Fibroblast of lung (primary cell): ENCODE data around the gene SPATS2L. TPM values are rescaled to one million over a fixed set of nuclear protein-coding genes. Genes with fewer than 3 reads are reported as not detected.

Experiments
- DNase-seq, 2 donors: peaks; one replicate each; pipeline versions ENCODE4 v3.0.0 to v3.0.0-alpha.2; 2010; ENCODE audit warnings: low read depth in 2 of 2
- H2AFZ ChIP-seq: 2 replicates; pipeline ENCODE4 v1.5.1; 2012; ENCODE audit warnings: low read length, control low read depth, inconsistent platforms
- H3K27ac ChIP-seq: 2 replicates; pipeline ENCODE4 v1.5.1; 2011; ENCODE audit warnings: low read length, control low read depth; ENCODE audit not compliant: insufficient read depth
- H3K27me3 ChIP-seq: 2 replicates; pipeline ENCODE4 v1.5.1; 2011; ENCODE audit warnings: mild to moderate bottlenecking, low read length; ENCODE audit not compliant: control insufficient read depth, insufficient read depth
- H3K36me3 ChIP-seq: 2 replicates; pipeline ENCODE4 v1.5.1; 2011; ENCODE audit warnings: low read length; ENCODE audit not compliant: control insufficient read depth, insufficient read depth
- H3K4me1 ChIP-seq: 2 replicates; pipeline ENCODE4 v1.5.1; 2011; ENCODE audit warnings: low read length; ENCODE audit not compliant: control insufficient read depth, insufficient read depth; ENCODE audit errors: extremely low read depth
- H3K4me2 ChIP-seq: 2 replicates; pipeline ENCODE4 v1.5.1; 2011; ENCODE audit warnings: low read length, control low read depth; ENCODE audit not compliant: insufficient read depth; ENCODE audit errors: extremely low read depth
- H3K4me3 ChIP-seq, 4 experiments: fragments of 200-600 bp in 1 of 4; sonication (generic) in 1 of 4; replicated peaks in 1 of 4; 2 replicates each; pipeline ENCODE4 v1.5.1; 2011 to 2016; ENCODE audit warnings: low read length in 4 of 4, low read depth in 3 of 4, mild to moderate bottlenecking in 3 of 4, control low read depth in 2 of 4, inconsistent platforms in 1 of 4, mixed read lengths in 1 of 4; ENCODE audit not compliant: insufficient read depth in 1 of 4; ENCODE audit errors: control extremely low read depth in 1 of 4
- H3K79me2 ChIP-seq: 2 replicates; pipeline ENCODE4 v1.5.1; 2012; ENCODE audit warnings: mild to moderate bottlenecking, low read length, inconsistent platforms; ENCODE audit not compliant: control insufficient read depth, insufficient read depth
- H3K9ac ChIP-seq: 2 replicates; pipeline ENCODE4 v1.5.1; 2011; ENCODE audit warnings: mild to moderate bottlenecking, low read length, control low read depth; ENCODE audit not compliant: insufficient read depth
- H3K9me3 ChIP-seq: 2 replicates; pipeline ENCODE4 v1.5.1; 2012; ENCODE audit warnings: low read depth, low read length; ENCODE audit not compliant: control insufficient read depth, insufficient read depth
- H4K20me1 ChIP-seq: 2 replicates; pipeline ENCODE4 v1.5.1; 2011; ENCODE audit warnings: low read length; ENCODE audit not compliant: control insufficient read depth, insufficient read depth; ENCODE audit errors: extremely low read depth
- EZH2 ChIP-seq: IDR thresholded peaks from 2 replicates; pipeline ENCODE4 v1.5.1; 2012; ENCODE audit warnings: low read length, control low read depth, mild to moderate bottlenecking; ENCODE audit errors: missing control alignments
- polyA minus RNA-seq: library from RNA; depleted of rRNA, polyadenylated mRNA; stranded (reverse); fragments of >200 nt; gene quantifications from 2 replicates; pipeline ENCODE4 v1.2.3, GENCODE V29; 2011; ENCODE audit warnings: low replicate concordance
- polyA plus RNA-seq, 2 donors: library from polyadenylated mRNA; depleted of rRNA in 1 of 2; stranded (reverse) in 1 of 2; unstranded in 1 of 2; fragments of >200 nt; gene quantifications; 2 replicates each; pipeline ENCODE4 v1.2.1, GENCODE V29; 2011 to 2012; ENCODE audit warnings: missing spikeins in 1 of 2
- total RNA-seq: library from RNA; depleted of rRNA; stranded (reverse); fragments of >200 nt; gene quantifications from 2 replicates; pipeline ENCODE4 v1.2.1, GENCODE V29; 2014
- TF ChIP-seq, protein P1 (sequence below), 2 donors: IDR thresholded peaks in 1 of 2; conservative IDR thresholded peaks in 1 of 2; 1 replicate in 1 of 2; 2 replicates in 1 of 2; pipeline ENCODE4 v1.5.1; 2011 to 2012; ENCODE audit warnings: low read length in 2 of 2, control low read depth in 1 of 2, inconsistent platforms in 1 of 2, low read depth in 1 of 2, mild to moderate bottlenecking in 1 of 2

The SPATS2L gene, protein sequence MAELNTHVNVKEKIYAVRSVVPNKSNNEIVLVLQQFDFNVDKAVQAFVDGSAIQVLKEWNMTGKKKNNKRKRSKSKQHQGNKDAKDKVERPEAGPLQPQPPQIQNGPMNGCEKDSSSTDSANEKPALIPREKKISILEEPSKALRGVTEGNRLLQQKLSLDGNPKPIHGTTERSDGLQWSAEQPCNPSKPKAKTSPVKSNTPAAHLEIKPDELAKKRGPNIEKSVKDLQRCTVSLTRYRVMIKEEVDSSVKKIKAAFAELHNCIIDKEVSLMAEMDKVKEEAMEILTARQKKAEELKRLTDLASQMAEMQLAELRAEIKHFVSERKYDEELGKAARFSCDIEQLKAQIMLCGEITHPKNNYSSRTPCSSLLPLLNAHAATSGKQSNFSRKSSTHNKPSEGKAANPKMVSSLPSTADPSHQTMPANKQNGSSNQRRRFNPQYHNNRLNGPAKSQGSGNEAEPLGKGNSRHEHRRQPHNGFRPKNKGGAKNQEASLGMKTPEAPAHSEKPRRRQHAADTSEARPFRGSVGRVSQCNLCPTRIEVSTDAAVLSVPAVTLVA
- total RNA-seq (50.1 and 73.8 TPM in 2 replicates), polyA plus RNA-seq (291 and 304 TPM in 2 replicates), polyA minus RNA-seq (38.2 and 56.5 TPM in 2 replicates)
- 146 and 159 TPM in 2 replicates for polyA plus RNA-seq (2012)

DNA sequence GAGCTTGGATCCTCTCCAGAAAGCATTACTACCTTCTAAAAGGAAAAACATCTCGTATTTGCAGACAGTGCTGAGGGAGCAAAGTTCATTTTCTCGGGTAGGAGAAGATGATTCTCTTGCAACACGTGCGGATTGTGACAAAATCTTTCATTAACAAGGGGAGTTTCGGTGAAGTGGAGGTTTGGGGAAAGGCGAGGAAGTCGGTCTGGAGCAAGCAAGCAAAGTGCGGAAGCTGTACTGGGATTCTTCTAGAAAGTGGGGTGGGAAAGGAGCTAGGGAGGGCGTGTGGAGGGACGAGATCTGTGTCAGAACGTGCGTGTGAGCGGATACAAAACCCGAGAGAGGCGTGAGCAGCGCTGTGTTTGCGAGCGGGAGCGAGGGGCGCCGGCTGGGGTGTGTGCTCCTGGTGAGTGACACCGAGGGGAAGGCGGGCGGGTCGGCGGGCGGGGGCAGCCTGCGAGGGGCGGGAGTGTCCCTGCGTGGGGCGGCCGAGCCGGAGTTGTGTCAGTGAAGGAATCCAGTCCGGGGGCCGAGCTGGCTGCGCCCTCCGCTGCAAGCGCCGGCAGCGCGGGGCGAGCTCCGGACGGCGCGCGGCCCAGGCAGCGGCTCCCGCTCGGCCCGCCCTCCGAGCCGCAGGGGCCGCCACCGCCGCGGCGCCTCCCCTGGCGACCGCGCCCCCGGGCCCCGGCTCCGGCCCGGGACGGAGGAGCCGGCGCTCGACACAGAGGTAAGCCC is at the start of gene SPATS2L:
Gene SPATS2L (plus strand): TSS at position 498 of the 735 bp plus-strand sequence. CDS start 82,552 bp downstream, outside the sequence.
- H3K36me3 ChIP-seq: no peaks in the 10 kb centered on the region
- H3K9me3 ChIP-seq: no peaks in the 10 kb centered on the region
- H3K4me1 ChIP-seq: peaks cover 18% of the 10 kb centered on the region
- TF ChIP-seq, protein P1, sequence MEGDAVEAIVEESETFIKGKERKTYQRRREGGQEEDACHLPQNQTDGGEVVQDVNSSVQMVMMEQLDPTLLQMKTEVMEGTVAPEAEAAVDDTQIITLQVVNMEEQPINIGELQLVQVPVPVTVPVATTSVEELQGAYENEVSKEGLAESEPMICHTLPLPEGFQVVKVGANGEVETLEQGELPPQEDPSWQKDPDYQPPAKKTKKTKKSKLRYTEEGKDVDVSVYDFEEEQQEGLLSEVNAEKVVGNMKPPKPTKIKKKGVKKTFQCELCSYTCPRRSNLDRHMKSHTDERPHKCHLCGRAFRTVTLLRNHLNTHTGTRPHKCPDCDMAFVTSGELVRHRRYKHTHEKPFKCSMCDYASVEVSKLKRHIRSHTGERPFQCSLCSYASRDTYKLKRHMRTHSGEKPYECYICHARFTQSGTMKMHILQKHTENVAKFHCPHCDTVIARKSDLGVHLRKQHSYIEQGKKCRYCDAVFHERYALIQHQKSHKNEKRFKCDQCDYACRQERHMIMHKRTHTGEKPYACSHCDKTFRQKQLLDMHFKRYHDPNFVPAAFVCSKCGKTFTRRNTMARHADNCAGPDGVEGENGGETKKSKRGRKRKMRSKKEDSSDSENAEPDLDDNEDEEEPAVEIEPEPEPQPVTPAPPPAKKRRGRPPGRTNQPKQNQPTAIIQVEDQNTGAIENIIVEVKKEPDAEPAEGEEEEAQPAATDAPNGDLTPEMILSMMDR (conservative IDR thresholded peaks at IDR 0.05 in 1 of 2, IDR thresholded peaks at IDR 0.05 in 1 of 2; ENCODE audit: low read depth in 1 of 2, low read length in 2 of 2): no peak
- TF ChIP-seq EZH2: no peak
- DNase-seq: peak; percentile 85 to 88
- H3K27ac ChIP-seq: peak within 1 kb of the TSS; percentile 59
- peak within 1 kb of the TSS; percentile 4 for H2AFZ ChIP-seq
- H4K20me1 ChIP-seq: no peaks in the 10 kb centered on the region
- peak within 1 kb of the TSS; percentile 48 to 95 (median 72) for H3K4me3 ChIP-seq
- H3K4me2 ChIP-seq: peak within 1 kb of the TSS; percentile 82
- no peaks in the 10 kb centered on the region for H3K27me3 ChIP-seq
- H3K79me2 ChIP-seq: peaks cover 49% of the 10 kb centered on the region
- H3K9ac ChIP-seq: peak within 1 kb of the TSS; percentile 88

DNA sequence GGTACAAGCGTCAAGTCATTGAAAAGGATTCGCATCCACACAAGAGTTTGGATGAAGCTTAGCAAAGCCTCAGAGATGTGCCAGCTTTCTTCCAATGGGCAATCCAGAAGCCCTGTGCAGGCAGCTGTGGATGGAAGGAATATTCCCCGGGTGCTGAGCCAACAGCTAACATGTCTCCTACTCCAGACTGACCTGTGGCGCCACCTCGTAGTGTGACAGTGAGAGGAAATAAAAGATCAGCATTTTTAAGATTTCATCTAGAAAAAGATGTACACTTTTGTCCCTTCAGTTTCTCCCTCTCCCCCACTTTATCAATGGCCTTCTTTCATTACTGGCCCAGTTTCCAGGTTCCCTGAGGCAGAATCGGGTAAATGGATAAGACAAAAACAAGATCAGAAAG is 48.9 kb upstream of the SPATS2L start:
- Histone ChIP-seq H3K27ac (no peak overlapping the region), H2AFZ (no peak overlapping the region), H3K9me3 (no peaks in the 10 kb centered on the region), H3K9ac (no peak overlapping the region), H3K79me2 (no peaks in the 10 kb centered on the region), H3K36me3 (no peaks in the 10 kb centered on the region), H3K27me3 (no peaks in the 10 kb centered on the region), H4K20me1 (no peaks in the 10 kb centered on the region), H3K4me1 (peaks cover 8% of the 10 kb centered on the region), H3K4me2 (no peak overlapping the region), H3K4me3 (no peak overlapping the region)
- DNase-seq: no peak
- TF ChIP-seq, protein P1 (conservative IDR thresholded peaks at IDR 0.05 in 1 of 2, IDR thresholded peaks at IDR 0.05 in 1 of 2; ENCODE audit: low read depth in 1 of 2, low read length in 2 of 2): no peak
- no peak for TF ChIP-seq EZH2

DNA sequence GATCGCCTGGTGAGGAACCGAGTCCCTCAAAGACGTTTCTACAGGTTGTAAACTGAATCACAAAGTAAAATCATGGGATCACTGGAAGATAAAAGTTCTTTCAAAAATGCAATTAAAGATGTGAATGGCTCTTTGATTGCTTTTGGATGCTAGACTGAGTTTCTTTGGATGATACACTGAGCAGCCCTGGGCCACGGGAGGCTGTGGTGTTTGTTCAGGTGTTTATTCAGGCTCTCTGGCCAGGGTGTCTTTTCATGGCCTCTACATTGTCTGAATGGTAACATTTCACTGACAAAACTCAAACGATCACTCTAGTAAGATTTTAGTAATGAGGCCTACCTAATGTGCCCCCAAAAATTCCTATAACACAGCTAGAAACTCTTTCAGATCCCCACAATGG is 48.4 kb upstream of the SPATS2L start:
- H3K4me1 ChIP-seq: peaks cover 4% of the 10 kb centered on the region
- TF ChIP-seq EZH2: no peak
- TF ChIP-seq, protein P1 (conservative IDR thresholded peaks at IDR 0.05 in 1 of 2, IDR thresholded peaks at IDR 0.05 in 1 of 2; ENCODE audit: low read depth in 1 of 2, low read length in 2 of 2): no peak
- no peaks in the 10 kb centered on the region for H4K20me1 ChIP-seq
- H3K79me2 ChIP-seq: no peaks in the 10 kb centered on the region
- no peak overlapping the region for H3K4me3 ChIP-seq
- no peaks in the 10 kb centered on the region for H3K27me3 ChIP-seq
- H3K27ac ChIP-seq: no peak overlapping the region
- H3K36me3 ChIP-seq: no peaks in the 10 kb centered on the region
- no peak overlapping the region for H3K9ac ChIP-seq
- DNase-seq: no peak
- H3K9me3 ChIP-seq: no peaks in the 10 kb centered on the region
- no peak overlapping the region for H2AFZ ChIP-seq
- no peak overlapping the region for H3K4me2 ChIP-seq
